Astrocyte (in vitro differentiated cells and primary cell): ENCODE measurements around the gene DPP9.

Source experiments
- EZH2 ChIP-seq: IDR thresholded peaks from 2 replicates; pipeline ENCODE4 v1.6.1; 2012; ENCODE audit warnings: mild to moderate bottlenecking, low read length, inconsistent platforms; ENCODE audit not compliant: insufficient read depth
- TF ChIP-seq, protein P1 (sequence below): IDR thresholded peaks from 2 replicates; pipeline ENCODE4 v1.5.1; 2011; ENCODE audit warnings: low read depth, mild to moderate bottlenecking, inconsistent platforms, low read length, moderate library complexity; ENCODE audit not compliant: insufficient read depth

DNA sequence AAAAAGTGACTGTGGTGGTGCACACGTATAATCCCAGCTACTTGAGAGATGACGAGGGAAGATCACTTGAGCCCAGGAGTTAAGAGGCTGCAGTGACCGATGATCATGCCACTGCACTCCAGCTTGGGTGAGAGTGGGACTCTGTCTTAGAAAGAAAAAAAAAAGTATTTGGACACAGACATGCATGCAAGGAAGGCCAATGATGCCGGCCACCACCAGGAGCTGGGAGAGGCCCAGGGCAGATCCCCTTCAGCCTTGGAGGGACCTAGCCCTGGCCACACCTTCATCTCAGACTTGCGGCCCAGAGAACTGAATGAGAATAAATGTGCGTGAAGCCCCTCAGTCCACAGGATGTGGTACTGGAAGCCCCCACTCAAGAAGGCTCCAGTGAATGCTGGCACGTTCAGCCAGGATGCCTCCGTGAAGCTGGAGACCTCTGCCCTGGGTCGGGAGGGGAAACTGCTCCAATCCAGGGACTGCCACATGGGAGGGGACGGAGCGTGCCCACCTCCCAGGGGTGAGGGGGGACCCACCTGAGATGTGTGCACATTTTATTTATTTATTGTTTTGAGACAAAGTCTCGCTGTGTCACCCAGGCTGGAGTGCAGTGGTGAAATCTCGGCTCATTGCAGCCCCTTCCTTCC, 69.7 kb downstream of the DPP9 start:
- TF ChIP-seq, protein P1, sequence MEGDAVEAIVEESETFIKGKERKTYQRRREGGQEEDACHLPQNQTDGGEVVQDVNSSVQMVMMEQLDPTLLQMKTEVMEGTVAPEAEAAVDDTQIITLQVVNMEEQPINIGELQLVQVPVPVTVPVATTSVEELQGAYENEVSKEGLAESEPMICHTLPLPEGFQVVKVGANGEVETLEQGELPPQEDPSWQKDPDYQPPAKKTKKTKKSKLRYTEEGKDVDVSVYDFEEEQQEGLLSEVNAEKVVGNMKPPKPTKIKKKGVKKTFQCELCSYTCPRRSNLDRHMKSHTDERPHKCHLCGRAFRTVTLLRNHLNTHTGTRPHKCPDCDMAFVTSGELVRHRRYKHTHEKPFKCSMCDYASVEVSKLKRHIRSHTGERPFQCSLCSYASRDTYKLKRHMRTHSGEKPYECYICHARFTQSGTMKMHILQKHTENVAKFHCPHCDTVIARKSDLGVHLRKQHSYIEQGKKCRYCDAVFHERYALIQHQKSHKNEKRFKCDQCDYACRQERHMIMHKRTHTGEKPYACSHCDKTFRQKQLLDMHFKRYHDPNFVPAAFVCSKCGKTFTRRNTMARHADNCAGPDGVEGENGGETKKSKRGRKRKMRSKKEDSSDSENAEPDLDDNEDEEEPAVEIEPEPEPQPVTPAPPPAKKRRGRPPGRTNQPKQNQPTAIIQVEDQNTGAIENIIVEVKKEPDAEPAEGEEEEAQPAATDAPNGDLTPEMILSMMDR: no peak
- TF ChIP-seq EZH2: no peak
